HG03575 (cell line): Measurements from ENCODE around the gene MAP3K13.
"Not testable (repeated sequence)": the region's sequence is repeated elsewhere in the genome, so short reads cannot be mapped to it uniquely, and the experiment has no call there.

Experiments
- ATAC-seq: cut with Tn5 transposase; IDR thresholded peaks from one replicate; pipeline ENCODE4 v1.9.1; 2021; ENCODE audit not compliant: unreplicated experiment, insufficient number of reproducible peaks, low FRiP score; ENCODE audit errors: extremely low read depth

MAP3K13 gene

DNA sequence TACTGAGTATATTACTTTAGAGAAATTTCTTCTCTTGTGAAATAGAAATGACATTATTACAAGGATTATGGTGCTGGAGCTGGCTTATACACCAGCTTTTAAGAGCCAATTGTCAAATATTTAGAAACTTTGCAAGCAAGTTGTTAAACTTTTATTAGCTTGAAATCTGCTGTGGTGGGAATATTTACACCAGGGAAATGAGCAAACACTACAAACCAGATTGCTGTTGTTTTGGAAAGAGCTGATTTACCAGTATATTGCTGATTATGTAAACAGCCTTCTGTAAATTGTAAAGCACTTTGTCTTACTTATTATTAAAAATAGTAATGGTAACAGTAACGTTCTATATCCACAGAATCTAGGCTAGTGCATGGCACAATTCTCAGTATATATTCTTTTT lies 61.5 kb downstream of the MAP3K13 start:
- ATAC-seq = no peak

DNA sequence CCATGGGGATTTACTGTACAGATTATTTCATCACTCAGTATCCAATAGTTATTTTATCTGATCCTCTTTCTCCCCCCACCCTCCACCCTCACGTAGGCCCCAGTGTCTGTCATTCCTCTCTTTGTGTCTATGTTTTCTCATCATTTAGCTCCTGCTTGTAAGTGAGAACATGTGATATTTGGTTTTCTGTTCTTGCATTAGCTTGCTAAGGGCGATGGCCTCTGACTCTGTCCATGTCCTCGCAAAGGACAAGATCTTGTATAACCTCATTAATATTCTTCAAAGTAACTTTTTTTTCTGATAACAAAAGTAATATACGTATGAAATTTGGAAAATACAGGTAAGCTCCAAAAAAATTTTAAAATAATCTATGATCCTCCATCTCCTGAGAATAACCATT lies 67.4 kb downstream of the MAP3K13 start:
- ATAC-seq = no peak

DNA sequence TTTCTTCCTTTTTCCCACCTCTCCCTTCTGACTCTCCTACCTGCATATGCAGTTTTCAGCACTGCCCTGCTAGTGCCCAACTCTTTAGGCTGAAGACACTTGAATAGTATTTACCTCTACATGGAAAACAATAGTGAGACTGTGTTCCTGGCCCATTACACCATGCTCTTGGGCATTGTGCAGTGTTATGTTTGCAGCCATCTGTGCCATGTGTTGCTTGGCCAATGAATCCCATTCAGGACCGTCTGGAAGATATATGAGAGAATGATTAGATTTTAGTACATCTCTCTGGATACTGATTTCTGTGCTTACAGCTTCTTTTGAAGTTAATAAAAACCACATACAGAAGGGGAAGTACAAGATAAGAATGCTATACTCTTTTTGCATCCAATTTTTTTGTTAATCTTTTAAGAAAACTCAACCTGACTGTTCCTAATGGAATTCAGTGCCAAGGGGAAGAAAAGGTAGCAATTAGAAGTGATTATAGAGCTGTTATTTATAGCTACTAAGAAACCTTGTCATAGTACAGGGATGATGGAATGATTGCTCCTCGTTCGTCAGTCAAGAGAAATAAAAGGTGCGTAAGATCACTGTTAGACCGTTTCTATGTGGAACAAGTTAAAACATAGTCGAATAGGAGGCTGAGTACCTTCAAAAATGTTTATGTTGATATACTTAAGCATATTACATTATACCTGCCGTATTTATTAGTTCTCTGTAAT lies 77.0 kb downstream of the MAP3K13 start:
- no peak for ATAC-seq

DNA sequence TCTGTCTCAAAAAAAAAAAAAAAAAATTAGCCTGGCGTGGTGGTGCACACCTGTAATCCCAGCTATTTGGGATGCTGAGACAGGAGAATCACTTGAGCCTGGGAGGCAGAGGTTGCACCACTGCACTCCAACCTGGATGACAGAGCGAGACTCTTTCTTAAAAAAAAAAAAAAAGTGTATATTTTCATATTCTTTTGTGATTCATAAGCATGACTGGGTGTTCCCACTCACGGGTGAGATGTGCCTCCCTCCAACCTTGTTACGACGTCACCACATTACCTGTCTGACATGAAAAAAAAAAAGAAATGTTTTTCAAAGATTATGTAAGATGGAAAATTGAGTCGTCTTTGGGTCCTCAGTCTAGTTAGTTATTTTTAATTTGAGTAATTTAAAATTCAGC lies 79.1 kb downstream of the MAP3K13 start:
- no peak for ATAC-seq

DNA sequence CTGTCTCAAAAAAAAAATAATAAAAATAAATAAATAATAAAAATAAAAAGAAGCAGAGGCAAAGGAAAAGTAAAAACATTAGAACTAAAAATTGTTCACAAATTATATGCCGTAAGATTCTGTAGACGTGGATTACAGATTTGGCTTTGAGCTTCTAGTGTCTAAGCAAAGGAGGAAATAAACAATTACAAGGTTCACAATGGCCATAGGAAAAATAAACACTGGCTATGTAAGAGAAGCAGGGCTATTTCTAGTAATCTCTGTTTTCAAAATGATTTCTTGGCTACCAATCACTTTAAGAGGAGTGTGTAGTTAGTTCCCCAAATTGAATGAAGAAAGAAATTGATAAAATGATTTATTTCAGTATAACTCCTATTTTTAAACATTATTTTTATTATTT lies 81.4 kb downstream of the MAP3K13 start:
- ATAC-seq = no peak

DNA sequence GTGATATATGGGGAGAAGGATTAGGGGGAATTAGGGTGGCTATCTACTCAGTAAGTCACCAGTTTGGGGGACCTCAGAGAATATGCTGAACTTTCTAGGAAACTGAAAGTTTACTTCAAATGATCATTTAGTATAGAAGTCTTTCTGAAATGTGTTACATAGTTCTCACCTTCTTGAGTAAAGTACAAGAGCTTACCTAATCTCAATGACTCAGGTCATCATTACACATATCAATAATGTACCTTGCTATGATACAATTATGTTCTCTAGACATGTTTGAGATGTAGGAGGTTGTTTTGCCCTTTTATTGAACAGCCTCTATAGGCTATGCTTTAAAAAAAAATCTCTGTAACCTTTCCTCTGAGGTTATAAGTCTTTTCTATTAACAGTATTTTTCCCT lies 85.2 kb downstream of the MAP3K13 start:
- no peak for ATAC-seq

DNA sequence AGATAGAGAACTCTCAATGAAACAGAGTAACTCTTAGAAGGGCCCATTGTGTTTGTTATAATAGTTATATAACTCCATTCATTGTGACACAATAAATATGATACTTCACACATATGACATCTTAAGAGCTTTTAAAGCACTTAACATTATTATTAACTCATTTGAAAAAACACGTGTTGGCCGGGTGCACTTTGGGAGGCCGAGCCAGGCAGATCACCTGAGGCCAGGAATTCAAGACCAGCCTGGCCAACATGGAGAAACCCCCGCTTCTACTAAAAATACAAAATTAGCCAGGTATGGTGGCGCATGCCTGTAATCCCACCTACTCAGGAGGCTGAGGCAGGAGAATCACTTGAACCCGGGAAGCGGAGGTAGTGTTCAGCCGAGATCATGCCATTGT lies 88.5 kb downstream of the MAP3K13 start:
- ATAC-seq = not testable (repeated sequence)

DNA sequence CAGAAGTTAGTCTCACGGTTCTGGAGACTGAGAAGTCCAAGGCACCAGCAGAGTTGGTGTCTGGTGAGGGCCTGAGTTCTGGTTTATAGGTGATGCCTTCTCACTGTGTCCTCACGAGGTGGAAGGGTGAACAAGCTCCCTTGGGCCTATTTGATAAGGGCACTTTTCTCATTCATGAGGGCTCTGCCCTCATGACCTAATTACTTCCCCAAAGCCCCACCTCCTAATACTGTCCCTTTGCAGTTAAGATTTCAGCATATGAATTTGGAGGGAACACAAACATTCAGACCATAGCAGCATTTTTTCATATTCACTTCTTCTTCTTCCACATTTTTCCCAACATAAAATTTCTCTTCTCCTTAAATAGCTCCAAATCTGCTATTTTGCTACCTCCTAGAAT lies 94.4 kb downstream of the MAP3K13 start:
- no peak for ATAC-seq

DNA sequence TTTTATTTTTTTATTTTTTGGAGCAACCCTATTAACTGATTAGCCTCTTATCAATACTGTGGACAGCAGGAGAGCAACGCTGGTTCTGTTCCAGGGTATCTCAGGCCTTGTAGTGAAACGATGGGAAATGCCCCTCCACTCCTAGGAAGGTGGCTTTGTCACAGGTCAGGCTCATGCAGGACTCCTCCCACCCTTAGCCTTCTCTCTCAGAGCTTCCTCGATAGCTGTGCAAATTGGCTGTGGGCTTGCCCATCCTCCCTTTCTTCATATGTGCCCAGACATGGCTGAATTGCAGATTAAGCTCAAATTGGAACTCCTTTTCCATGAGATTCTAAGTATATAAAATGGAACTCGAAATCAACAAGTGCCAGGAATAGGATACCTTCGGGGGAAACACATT lies 97.4 kb downstream of the MAP3K13 start:
- ATAC-seq = no peak

DNA sequence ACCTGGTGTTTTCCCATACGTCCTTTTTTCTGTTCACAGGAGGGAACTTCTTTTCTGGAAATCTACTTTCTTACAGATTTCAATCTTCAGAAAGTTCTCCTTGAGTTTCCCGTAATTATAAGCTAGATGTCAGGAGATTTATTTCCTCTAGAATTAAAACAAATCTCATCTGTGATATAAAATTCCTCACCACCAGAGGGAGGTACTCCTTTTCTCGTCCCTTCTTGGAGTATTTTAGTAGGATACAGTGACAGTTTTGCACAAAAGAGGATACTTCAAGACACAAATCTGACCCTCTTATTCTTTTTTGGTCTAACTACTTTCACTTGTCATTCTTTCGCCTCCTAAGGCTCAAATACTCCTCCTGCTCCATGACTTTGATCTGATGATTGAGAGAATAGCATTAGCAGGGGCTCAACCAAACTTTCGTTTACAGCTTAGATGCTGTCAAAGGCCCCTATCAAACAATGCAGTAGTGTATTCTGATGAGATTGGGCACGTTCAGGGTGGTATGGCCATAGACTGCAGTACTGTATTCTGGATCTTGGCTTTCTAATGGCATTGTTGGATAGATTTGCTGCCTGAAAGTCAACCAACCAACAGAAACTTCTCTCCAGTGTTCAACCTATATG lies 97.9 kb downstream of the MAP3K13 start:
- ATAC-seq = no peak

DNA sequence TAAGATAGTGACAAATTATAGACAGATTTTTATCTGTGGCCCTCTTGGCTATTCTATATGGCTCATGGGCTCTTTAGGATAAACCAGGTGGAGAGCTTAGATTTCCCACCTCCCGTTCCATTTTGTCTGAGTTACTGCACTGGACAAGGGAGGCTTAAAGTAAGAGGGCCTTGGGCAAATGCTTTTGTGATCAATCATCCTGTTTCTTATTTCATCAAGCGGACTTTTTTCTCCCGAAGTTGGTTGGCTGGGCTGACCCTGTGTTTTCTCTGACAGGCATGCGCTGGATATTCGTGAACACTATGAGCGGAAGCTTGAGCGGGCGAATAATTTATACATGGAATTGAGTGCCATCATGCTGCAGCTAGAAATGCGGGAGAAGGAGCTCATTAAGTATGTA lies 102.5 kb downstream of the MAP3K13 start:
- ATAC-seq = no peak

DNA sequence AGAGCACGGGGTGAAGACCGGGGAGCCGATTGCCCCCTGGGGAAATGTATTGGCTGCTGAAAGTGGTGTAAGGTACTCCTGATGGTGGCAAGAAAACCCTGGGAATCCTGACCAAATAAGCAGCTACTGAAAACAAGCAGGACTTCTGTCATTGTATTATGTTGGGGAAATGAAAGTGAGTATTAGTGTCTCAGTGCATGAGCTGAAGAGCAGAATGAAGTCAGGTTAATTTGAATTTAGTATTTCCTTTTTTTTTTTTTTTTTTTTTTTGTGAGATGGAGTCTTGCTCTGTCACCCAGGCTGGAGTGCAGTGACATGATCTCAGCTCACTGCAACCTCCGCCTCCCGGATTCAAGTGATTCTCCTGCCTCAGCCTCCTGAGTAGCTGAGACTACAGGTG lies 103.2 kb downstream of the MAP3K13 start:
- not testable (repeated sequence) for ATAC-seq

DNA sequence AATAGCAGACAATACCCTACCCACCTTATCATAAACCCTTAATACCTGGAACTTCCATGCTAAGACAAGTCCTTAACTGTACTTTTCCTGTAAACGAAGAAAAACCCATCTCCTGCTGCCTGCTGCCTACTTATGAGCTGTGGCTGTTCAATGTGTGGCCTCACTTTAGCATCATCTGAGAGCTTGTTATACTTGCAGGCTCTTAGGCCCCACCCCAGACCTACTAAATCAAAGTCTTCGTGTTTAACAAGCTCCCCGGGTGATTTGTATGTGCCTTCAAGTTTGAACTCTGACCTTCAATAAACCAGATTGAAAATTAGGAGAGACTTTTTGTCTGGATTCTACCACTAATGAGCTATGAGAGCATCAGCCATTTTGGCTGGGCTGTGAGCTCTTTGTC lies 106.6 kb downstream of the MAP3K13 start:
- ATAC-seq = no peak

DNA sequence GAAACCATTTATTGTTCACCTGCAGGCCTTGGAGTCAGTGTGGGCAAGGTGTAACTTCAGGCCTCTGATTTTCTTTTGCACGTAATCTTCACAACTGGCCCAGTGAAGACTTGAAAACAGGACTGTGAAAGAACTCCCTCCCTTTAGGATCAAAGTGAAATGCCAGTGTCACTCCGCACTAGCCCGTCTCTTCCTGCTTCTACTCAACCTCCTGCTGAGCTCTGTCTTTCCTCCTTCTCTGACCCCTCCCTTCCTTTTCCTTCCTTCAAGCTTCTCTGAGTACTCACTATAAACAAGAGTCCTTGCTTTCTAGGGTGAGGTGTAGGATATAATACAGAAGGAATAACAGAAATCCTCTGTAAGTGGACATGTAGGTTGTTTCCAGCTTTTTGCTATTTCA lies 107.4 kb downstream of the MAP3K13 start:
- no peak for ATAC-seq

DNA sequence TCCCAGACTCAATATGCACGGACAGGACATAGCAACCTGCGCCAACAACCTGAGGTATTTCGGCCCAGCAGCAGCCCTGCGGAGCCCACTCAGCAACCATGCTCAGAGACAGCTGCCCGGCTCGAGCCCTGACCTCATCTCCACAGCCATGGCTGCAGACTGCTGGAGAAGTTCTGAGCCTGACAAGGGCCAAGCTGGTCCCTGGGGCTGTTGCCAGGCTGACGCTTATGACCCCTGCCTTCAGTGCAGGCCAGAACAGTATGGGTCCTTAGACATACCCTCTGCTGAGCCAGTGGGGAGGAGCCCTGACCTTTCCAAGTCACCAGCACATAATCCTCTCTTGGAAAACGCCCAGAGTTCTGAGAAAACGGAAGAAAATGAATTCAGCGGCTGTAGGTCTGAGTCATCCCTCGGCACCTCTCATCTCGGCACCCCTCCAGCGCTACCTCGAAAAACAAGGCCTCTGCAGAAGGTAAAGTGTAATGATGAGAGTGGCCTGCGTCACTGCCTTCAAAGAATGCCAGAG lies 110.4 kb downstream of the MAP3K13 start:
- ATAC-seq = no peak

DNA sequence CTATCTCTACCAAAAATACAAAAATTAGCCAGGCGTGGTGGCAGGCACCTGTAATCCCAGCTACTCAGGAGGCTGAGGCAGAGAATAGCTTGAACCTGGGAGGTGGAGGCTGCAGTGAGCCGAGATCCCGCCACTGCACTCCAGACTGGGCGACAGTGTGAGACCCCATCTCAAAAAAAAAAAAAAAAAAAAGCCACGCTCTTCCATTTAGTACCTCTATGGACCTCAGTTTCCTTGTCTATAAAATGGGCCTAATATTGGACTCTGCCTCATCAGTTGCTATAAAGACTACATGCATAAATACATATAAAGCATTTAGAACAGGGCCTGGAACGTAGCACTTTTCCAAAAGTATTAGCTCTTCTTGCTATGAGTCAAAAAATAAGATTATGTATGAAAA lies 112.0 kb downstream of the MAP3K13 start:
- ATAC-seq = not testable (repeated sequence)

DNA sequence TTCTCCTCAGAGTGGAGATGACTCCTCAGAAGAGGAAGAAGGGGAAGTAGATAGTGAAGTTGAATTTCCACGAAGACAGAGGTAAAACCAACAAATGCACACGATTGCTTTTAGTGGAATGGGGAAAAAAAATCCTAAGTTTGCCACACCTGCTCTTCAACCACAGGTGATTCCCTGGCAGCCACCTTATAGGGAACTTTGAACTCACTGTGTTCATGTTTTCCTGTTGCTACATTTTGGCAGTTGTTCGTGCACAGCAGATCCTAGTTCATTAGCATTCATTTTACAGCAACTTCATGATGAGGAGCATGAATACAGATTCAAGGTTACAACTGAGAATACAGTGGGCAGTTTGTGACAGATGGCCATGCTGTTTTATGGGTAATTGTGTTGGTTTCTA lies 114.4 kb downstream of the MAP3K13 start:
- ATAC-seq = no peak

DNA sequence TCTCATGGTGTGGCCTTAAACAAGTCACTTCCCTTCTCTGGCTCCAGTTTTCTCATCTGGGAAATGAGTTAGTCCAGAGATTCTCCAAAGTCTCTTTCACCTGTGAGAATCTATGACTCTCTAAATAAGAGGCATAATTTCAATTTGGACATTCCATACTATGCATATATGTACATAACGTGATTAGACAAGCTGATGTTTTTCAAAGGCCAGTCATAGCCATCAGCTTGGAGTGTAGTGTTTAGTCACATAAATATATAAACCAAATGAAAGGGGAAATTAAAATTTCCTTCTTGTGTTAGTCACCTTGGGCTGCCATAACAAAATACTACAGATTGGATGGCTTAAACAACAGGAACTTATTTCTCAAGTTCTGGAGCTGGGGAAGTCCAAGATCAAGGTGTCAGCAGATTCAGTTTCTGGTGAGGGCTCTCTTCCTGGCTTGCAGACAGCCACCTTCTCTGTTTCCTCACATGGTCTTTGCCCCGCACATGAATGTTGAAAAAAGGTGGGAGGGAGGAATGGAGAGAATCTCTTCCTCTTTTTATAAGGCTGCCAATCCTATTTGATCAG lies 116.5 kb downstream of the MAP3K13 start:
- ATAC-seq = no peak

DNA sequence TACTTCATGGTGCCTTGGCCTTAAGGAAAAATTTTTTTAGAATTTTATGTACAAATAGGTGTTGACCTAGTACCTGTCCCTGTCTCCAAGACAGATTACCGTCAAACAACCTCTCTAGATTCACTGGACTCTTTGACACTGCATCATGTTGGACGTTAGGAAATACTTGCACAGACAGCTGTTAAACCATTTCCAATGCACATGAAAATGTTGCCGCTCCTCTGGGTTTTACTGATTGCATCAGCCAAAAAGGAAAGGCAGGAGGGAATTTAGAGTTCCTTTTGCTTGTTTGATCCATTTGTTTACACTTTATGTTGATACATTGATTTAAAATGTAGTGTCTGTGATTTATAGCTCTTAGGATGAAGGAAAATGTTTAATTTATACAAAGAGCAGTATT lies 121.4 kb downstream of the MAP3K13 start:
- no peak for ATAC-seq

DNA sequence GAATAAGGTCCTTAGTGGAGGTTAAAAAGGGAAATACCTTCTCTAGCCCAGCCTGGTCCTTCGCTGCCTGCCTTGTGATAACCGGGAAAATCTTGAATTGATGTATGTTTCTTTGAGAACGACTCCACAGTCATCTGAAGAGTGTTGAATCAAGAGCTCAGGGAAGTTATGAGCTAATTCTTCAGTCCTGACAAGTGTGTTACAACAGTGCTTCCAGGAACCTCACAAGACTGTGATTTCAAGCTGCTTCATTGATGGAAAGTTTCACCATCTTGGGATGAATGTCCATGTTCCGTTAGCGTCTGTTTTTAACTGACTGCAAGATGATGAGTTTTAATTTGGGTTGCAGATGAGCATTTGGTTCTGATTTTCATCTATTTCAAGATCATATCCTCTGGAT lies 123.5 kb downstream of the MAP3K13 start:
- ATAC-seq = no peak
